Measurements from ENCODE around the gene SART1. TPM values are rescaled to one million over a fixed set of nuclear protein-coding genes. Genes with fewer than 3 reads are reported as not detected.

Gene SART1
- total and polyA plus RNA-seq, 10 of the 15 experiments (the other 5 are each of a cell fraction or from before 2014, with no cell fraction given): 6.2 to 60.5 (median 37.4) TPM

GRCh38 chr11:65961267-65962140 is at the start of gene SART1 (continued):
- peak; percentile 94 for TF ChIP-seq NKRF (conservative IDR thresholded peaks at IDR 0.05)
- peak; percentile 51; the same call in 1 of the 2 replicates for TF ChIP-seq PKNOX1 (IDR thresholded peaks at IDR 0.05)
- TF ChIP-seq BCL11A (IDR thresholded peaks at IDR 0.05; ENCODE audit: low read depth, low read length): no peak
- no peak for TF ChIP-seq CBX3 (IDR thresholded peaks at IDR 0.05; ENCODE audit: borderline replicate concordance, low read depth)
- TF ChIP-seq ZNF207 (IDR thresholded peaks at IDR 0.05; ENCODE audit: borderline replicate concordance): peak; percentile 84; the same call in 1 of the 2 replicates
- no peak for TF ChIP-seq SUZ12 (IDR thresholded peaks at IDR 0.05; ENCODE audit: unreplicated experiment)
- TF ChIP-seq SPI1 (IDR thresholded peaks at IDR 0.05; ENCODE audit: borderline replicate concordance, insufficient read depth, low read depth, low read length): no peak
- TF ChIP-seq FOXK2 (IDR thresholded peaks at IDR 0.05): peak; percentile 94
- peak; percentile 79 for TF ChIP-seq CREM (IDR thresholded peaks at IDR 0.05; ENCODE audit: low read depth)
- TF ChIP-seq MTA2 (IDR thresholded peaks at IDR 0.05; ENCODE audit: low read depth): peak; percentile 58; the same call in 1 of the 2 replicates
- peak; percentile 84 for TF ChIP-seq HCFC1 (IDR thresholded peaks at IDR 0.05; ENCODE audit: low read length)
- TF ChIP-seq USF1 (IDR thresholded peaks at IDR 0.05; ENCODE audit: borderline replicate concordance, extremely low read length, insufficient read depth, low read depth, low read length): no peak
- TF ChIP-seq PAX8 (IDR thresholded peaks at IDR 0.05): no peak
- TF ChIP-seq NR2C1 (IDR thresholded peaks at IDR 0.05): peak; percentile 98
- peak; percentile 89 for TF ChIP-seq RELB (IDR thresholded peaks at IDR 0.05; ENCODE audit: low read depth)
- no peak for TF ChIP-seq CEBPZ (IDR thresholded peaks at IDR 0.05; ENCODE audit: low read depth, low read length)
- TF ChIP-seq RBBP5 (conservative IDR thresholded peaks at IDR 0.05): no peak

Data from GM12878 (cell line).